ENCODE data around the gene TRIM4. TPM values are rescaled to one million over a fixed set of nuclear protein-coding genes. Genes with fewer than 3 reads are reported as not detected.

TRIM4 gene
- total RNA-seq, 1 experiment from 2014 or later: 34.0 TPM

GRCh38 chr7:99860281-99861127 is 58.8 kb downstream of the TRIM4 start:
- ChIA-PET POLR2A (ENCODE audit: unreplicated experiment) (interaction anchor here (0.6 kb wide), 1 partner anchor 47 kb away, joined by 4 read pairs; no protein-coding TSS in a partner anchor), CTCF (no interaction called here)
- Histone ChIP-seq H3K27ac (no peak overlapping the region), H3K4me2 (no peak overlapping the region), H3K9me3 (ENCODE audit: insufficient read depth, low read depth) (no peaks in the 10 kb centered on the region), H3K4me1 (replicated peaks; ENCODE audit: insufficient read depth) (no peaks in the 10 kb centered on the region), H4K20me1 (ENCODE audit: insufficient read depth) (no peaks in the 10 kb centered on the region), H3K9me2 (ENCODE audit: insufficient read depth) (no peaks in the 10 kb centered on the region), H3K27me3 (ENCODE audit: insufficient read depth, low read depth) (peaks cover 5% of the 10 kb centered on the region; the same call in 1 of the 2 replicates), H3K79me2 (ENCODE audit: low read depth) (no peaks in the 10 kb centered on the region), H3F3A (ENCODE audit: insufficient read depth, low read depth) (no peaks in the 10 kb centered on the region), H3K36me3 (ENCODE audit: low read depth) (no peaks in the 10 kb centered on the region), H3K4me3 (no peak overlapping the region), H2AFZ (no peak overlapping the region)
- BruUV-seq (replicated peaks): no TSS peak
- peak in 1 of 2 experiments; percentile 6 for DNase-seq
- intact Hi-C loops (cut with micrococcal nuclease; ENCODE audit: unreplicated experiment): no loop called here
- TF ChIP-seq CTCF (conservative IDR thresholded peaks at IDR 0.05) (no peak), EZH2 (IDR thresholded peaks at IDR 0.05; ENCODE audit: low read depth) (no peak)

- H3F3A ChIP-seq (ENCODE audit: insufficient read depth, low read depth): no peaks in the 10 kb centered on the region
- H3K4me1 ChIP-seq (replicated peaks; ENCODE audit: insufficient read depth): no peaks in the 10 kb centered on the region
- no peaks in the 10 kb centered on the region for H3K79me2 ChIP-seq (ENCODE audit: low read depth)
- TF ChIP-seq CTCF (conservative IDR thresholded peaks at IDR 0.05) (no peak), EZH2 (IDR thresholded peaks at IDR 0.05; ENCODE audit: low read depth) (no peak)
- H3K9me3 ChIP-seq (ENCODE audit: insufficient read depth, low read depth): no peaks in the 10 kb centered on the region
- no peak overlapping the region for H3K4me2 ChIP-seq
- no peaks in the 10 kb centered on the region for H4K20me1 ChIP-seq (ENCODE audit: insufficient read depth)
- no peaks in the 10 kb centered on the region for H3K9me2 ChIP-seq (ENCODE audit: insufficient read depth)
- H3K27me3 ChIP-seq (ENCODE audit: insufficient read depth, low read depth): no peaks in the 10 kb centered on the region
- ChIA-PET CTCF (no interaction called here), POLR2A (ENCODE audit: unreplicated experiment) (no interaction called here)
- no TSS peak for BruUV-seq (replicated peaks)
- no peaks in the 10 kb centered on the region for H3K36me3 ChIP-seq (ENCODE audit: low read depth)
- no peak overlapping the region for H2AFZ ChIP-seq
- intact Hi-C loops (cut with micrococcal nuclease; ENCODE audit: unreplicated experiment): no loop called here
- no peak overlapping the region for H3K27ac ChIP-seq
- H3K4me3 ChIP-seq: no peak overlapping the region
- no peak for DNase-seq
Observed at GRCh38 chr7:99855236-99855635, 64.1 kb downstream of the TRIM4 start.

GRCh38 chr7:99848420-99849216 is 70.7 kb downstream of the TRIM4 start:
- BruUV-seq (replicated peaks): no TSS peak
- POLR2A ChIA-PET (ENCODE audit: unreplicated experiment): interaction anchor here (0.5 kb wide), 1 partner anchor 69 kb away, joined by 3 read pairs; no protein-coding TSS in a partner anchor
- H3K79me2 ChIP-seq (ENCODE audit: low read depth): no peaks in the 10 kb centered on the region
- H3F3A ChIP-seq (ENCODE audit: insufficient read depth, low read depth): no peaks in the 10 kb centered on the region
- intact Hi-C loops (cut with micrococcal nuclease; ENCODE audit: unreplicated experiment): no loop called here
- H3K36me3 ChIP-seq (ENCODE audit: low read depth): no peaks in the 10 kb centered on the region
- H3K4me1 ChIP-seq (replicated peaks; ENCODE audit: insufficient read depth): no peaks in the 10 kb centered on the region
- no peak for DNase-seq
- CTCF ChIA-PET: interaction anchor here (0.7 kb wide), 1 partner anchor 281 kb away, joined by 3 read pairs; no protein-coding TSS in a partner anchor
- H3K9me2 ChIP-seq (ENCODE audit: insufficient read depth): no peaks in the 10 kb centered on the region
- H3K27ac ChIP-seq: no peak overlapping the region
- no peak for TF ChIP-seq EZH2 (IDR thresholded peaks at IDR 0.05; ENCODE audit: low read depth)
- TF ChIP-seq CTCF (conservative IDR thresholded peaks at IDR 0.05): no peak
- no peaks in the 10 kb centered on the region for H3K9me3 ChIP-seq (ENCODE audit: insufficient read depth, low read depth)
- H4K20me1 ChIP-seq (ENCODE audit: insufficient read depth): no peaks in the 10 kb centered on the region
- H3K4me3 ChIP-seq: no peak overlapping the region
- no peak overlapping the region for H2AFZ ChIP-seq
- no peaks in the 10 kb centered on the region for H3K27me3 ChIP-seq (ENCODE audit: insufficient read depth, low read depth)
- H3K4me2 ChIP-seq: no peak overlapping the region
